ENCODE results near the gene MSI1.

MSI1 gene

DNA sequence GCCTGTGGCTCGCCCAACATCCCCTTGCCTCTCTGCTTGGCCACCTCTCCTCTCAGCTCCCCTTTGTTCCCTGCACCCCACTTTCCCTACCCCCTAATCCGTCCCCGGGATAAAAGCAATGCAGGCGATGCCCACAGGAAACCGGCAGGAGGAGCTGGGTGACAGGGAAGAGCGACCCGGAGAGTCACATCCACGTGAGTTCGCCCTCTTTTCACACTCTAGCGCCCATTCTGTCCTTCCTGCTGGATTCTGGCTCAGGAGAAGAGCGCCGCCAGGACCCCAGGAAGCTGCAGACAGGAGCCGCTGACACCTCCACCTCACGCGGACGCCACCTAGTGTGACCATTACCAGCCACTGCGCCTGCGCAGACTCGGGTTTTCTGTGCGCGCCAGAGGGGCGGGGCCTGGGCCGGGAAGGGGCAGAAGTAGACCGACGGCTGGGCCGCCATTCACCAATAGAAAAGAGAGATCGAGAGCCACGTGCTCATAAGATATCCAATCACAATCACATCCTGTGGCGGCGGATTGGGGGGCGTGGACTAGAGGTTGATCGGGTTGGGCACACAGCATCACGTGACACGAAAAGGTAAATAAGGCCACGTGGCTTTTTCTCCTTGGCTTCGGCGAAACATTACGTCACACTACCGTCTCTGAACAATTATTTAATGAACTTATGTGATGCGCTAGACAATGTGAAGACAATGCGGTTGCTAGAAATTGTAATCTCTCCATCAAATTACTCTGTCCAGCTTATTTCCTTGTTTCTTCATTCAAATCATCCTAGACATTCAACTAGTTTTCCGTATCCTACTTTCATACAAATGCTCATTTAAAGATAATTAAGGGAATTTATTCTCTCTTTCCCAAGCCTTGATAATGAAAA, 51.5 kb downstream of the MSI1 start:
- peak; percentile 97 for DNase-seq

DNA sequence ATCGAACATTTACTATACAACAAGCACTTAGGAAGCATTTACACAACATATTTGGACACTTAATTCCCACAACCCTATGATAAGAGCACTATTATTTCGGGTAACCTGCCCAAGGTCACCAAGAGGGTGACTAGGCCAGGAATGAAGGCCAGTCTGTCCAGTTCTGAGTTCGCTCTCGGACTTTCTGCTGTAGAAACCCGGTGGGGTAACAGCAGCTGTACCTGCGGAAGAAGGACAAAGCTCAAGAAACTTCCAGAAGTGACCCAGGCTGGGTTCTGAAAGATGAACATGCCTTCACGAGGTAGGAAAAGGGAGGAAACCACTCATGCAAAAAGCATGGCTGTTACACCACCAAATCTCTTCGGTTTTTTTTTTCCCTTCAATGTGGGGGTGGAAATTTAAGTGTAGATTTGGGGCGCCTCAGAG, 52.2 kb downstream of the MSI1 start:
- no peak for DNase-seq

DNA sequence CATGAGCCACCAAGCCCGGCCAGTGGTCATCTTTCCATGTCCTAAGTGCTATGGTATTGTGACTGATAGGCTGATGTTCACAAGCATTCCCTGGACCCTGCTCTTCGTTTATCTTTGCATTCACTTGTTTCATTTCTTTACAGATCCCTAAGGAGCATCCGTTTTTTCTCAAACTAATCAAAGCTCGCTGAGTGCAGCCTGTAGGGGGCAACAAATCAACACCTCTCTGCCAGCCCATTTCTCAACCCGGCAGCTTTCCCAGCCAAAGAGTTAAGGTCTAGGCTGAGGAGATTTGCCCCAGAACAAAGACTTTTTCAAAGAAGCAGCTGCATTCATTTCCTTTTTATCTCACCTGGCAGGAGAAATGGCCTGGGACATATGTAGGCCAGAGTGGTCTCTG, 54.7 kb downstream of the MSI1 start:
- no peak for DNase-seq

DNA sequence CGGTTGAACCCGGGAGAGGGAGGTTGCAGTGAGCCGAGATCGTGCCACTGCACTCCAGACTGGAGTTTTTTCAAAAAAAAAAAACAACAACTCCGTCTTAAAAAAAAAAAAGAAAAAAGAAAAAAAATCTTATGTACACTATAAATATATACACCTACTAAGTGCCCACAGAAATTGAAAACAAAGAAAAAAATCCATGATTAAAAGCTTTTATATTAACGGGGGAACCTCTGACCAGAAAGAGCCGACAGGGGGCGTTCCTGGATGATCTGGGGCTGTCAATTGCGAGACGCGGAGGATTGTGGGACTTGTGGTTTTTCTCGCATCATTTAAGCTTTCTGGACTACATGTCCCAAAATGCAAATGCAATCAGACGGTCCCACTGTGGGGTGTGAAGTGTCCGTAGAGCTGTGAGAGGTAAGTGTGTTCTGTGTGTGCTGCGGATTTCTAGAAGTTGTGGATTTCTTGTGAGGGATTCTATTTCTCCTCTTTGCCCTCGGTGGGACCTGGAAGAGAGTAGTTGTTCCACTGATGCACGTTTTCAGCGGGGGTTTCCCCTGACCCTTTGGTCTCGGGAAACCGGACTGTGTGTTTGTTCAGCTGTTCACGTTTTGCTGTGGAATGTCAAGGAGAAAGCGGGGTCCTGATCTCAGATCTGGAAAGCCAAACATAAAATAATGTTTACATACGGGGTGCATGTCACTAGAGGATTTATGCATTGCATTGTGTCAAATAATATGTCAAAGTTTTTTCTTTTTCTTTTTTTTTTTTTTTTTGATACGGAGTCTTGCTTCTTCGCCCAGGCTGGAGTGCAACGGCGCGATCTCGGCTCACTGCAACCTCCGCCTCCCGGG, 66.8 kb downstream of the MSI1 start, which contains the start of gene SIRT4:
Gene SIRT4 (plus strand): TSS at position 360 of the 854 bp plus-strand sequence. CDS start 1,241 bp downstream, outside the sequence.
- peak; percentile 97 for DNase-seq

DNA sequence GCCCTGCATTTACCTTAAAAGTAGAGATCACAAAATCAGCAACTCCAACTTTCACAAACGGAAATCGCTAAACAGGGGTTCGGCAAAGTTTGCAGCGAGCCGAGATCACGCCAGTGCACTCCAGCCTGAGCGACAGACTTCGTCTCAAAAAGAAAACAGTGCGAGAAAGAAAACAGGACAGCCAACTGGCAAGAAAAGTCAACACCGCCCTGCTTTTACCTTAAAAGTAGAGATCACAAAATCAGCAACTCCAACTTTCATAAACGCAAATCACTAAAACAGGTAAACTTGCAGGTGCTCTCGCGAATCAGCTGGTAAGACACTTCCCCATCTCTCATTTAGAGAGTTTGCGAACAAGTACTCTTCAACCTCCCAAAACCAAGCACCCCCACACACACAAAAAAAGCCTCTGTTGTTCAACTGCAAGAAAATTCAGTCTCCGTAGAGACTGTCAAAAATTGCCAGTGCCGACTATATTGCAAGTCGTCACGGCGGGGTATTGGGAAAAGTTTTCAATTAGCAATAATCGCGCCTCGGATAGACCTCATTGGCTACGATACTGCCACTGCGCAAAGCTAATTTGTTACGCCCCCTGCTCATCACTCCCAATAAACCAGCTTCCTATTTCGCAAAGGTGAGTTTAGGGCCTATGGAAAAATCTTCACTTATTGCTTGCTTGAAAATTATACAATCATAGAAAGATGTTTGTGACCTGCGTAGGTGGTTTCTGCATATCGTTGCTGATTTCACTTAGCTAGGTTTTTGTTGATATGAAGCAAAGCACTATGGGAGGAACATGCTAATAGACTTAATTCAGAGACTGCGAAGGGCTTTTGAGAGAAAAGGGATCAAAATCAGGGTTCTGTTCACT, 76.1 kb downstream of the MSI1 start, which contains the start of gene RNU4-1:
Gene RNU4-1 (minus strand): TSS at position 577 of the 871 bp plus-strand sequence.
- peak; percentile 88 for DNase-seq

DNA sequence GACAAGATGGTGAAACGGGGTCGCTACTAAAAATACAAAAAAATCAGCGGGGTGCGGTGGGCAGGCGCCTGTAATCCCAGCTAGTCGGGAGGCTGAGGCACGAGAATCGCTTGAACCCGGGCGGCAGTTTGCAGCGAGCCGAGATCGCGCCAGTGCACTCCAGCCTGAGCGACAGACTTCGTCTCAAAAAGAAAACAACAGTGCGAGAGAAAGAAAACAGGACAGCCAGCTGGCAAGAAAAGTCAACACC, 76.6 kb downstream of the MSI1 start:
- no peak for DNase-seq

Data from KG1 (cell line).